Retina (tissue), 1 donor: ENCODE data around the gene SSRP1.
A peak's percentile ranks its signal among the peaks of the same experiment; 100 is the strongest.
"Not testable (repeated sequence)": the region's sequence is repeated elsewhere in the genome, so short reads cannot be mapped to it uniquely, and the experiment has no call there.

Experiments
- DNase-seq: peaks from one replicate; pipeline ENCODE4 v3.0.0-alpha.2; 2016

Gene SSRP1, protein sequence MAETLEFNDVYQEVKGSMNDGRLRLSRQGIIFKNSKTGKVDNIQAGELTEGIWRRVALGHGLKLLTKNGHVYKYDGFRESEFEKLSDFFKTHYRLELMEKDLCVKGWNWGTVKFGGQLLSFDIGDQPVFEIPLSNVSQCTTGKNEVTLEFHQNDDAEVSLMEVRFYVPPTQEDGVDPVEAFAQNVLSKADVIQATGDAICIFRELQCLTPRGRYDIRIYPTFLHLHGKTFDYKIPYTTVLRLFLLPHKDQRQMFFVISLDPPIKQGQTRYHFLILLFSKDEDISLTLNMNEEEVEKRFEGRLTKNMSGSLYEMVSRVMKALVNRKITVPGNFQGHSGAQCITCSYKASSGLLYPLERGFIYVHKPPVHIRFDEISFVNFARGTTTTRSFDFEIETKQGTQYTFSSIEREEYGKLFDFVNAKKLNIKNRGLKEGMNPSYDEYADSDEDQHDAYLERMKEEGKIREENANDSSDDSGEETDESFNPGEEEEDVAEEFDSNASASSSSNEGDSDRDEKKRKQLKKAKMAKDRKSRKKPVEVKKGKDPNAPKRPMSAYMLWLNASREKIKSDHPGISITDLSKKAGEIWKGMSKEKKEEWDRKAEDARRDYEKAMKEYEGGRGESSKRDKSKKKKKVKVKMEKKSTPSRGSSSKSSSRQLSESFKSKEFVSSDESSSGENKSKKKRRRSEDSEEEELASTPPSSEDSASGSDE

GRCh38 chr11:57335343-57336110, at the start of gene SSRP1:
SSRP1 (minus strand) TSS chr11:57335892; CDS start chr11:57335121, 771 bp downstream.
- peak; percentile 84 for DNase-seq

DNA sequence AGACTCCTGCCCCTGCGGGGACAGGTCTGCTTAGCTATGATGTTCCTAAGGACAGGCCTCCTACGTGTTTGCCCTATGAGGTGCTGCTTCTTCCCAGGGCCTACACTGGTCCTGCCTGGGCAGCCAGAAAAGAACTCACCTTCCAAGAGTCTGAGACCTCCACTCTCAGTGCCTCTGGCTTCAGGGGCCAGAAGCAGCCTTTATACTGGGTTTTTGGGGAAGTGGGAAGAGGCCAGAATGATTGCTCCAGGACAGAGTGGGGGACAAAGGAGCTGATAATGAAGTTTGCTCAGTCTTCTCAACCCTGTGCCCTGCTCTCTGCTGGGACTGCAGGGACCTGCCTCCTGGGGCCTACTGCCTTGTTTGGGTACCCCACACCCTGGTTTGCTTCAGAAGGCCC, 45.3 kb upstream of the SSRP1 start, which contains the start of gene PRG3:
Gene PRG3, minus strand, starts transcription at position 176 of the 400 bp plus-strand sequence. CDS start 442 bp downstream, outside the sequence.
- no peak for DNase-seq

DNA sequence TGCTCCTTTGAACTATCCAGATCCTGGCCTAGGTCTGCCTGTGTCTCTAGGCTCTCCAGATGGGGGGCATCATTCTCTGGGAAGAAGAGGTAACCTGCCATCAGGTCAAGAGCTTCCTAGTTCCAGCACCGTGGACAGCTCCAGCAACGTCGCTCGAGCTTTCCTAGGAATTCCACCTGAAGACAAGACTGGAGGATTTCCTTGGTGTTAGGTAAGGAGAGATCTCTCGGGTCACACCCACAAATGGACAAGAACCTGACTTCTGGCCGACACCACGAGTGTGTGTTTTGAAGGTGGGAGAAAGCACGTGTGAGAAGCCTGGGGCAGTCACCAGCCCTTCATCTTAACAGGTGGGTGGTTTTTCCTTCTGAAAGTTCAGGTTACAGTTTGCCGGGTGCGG, 44.0 kb upstream of the SSRP1 start:
- no peak for DNase-seq

DNA sequence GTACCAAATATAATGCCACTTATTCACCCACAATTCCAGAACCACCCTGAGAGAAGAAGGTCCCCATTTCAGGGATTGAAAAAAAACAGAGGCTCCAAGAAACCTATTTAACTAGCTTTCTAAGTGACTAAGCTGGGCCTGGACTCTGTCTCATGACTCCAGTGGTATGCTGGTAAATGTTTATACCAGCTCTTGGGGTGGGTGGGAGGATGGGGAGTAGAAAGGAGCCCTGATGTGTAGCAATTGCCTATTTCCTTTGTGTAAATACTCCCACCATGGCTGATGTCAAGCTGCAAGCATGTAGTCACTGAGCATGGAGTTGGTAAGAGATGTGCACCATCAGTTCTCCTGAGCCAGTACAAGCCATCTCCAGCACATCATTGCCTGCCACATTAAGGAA, 42.5 kb upstream of the SSRP1 start:
- no peak for DNase-seq

DNA sequence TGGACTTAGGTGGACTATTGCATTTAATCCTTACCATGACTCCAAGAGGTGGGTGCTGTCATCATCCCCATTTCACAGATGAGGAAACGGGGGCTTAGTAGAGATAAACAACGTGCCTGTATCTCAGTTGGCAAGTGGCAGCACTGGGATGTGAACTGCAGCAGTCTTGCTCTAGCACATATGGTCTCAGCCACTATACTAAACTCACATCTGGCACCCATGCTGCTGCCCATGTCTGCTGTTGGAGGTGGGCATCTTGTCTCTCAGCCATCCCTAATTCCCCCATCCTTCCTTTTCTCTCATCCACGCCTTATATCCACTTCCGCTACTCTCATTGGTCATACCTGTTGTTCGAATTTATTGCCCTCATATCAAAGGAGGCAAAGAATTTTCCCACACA, 41.4 kb upstream of the SSRP1 start:
- no peak for DNase-seq

- DNase-seq: no peak
Measured at GRCh38 chr11:57376095-57377090, 40.7 kb upstream of the SSRP1 start.

GRCh38 chr11:57375490-57375889, 39.8 kb upstream of the SSRP1 start:
- no peak for DNase-seq

- DNase-seq: no peak
Measured at GRCh38 chr11:57374966-57375365, 39.3 kb upstream of the SSRP1 start.

DNA sequence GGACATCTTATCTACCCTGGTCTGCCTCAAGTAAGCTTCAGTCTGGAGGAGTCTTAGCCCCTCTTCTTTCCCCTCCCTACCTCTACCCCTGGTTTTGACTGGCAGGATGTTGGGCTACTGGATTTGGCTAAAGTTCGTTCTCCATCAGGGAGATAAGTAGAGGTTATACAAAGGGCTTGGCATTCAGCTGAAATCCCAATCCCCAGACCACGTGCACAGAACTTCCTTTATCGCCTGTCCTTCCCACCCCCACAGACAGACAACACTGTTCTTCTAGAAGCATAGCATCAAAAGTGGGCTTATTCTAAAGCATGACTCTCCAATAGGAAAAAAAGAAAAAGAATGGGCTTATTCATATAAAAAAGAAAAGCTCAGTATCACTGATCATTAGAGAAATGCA, 37.5 kb upstream of the SSRP1 start:
- no peak for DNase-seq

DNA sequence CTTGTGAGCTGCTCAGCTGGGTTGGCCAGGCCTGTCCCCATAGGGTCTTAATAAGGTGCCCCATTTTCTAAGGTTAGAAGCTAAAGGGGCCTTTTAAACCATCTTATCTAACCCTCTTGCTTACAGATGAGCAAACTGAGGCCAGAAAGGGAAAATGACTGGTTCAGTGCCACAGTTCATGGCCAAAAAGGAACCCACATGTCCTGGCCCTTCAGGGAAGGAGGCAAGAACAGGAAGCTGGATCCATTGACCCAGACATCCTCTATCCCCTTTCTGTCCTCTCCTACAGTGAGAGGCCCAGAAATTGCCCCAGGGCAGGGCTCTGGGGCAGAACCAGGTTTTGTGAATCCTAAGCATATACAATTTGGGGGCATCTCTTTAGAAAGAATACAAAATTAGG, 35.2 kb upstream of the SSRP1 start:
- DNase-seq: no peak

DNA sequence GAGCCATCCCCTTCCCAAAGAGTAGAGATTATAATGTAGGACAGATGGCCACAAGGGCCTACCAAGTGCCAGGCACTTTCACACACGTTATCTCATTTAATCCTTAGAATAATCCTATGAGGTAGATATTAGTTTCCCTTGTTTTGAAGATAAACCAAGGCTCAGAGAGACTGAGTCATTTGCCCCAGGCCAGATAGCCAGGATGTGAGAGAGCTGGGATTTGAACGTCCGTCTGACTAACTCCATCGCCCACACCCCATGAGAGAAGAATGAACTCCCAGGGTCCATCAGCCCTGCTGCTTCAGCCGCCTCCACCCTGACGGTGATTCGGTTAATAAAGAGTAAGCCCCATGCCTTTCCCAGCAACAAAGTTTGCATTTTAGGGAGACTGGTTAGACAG, 34.6 kb upstream of the SSRP1 start:
- DNase-seq: no peak

DNA sequence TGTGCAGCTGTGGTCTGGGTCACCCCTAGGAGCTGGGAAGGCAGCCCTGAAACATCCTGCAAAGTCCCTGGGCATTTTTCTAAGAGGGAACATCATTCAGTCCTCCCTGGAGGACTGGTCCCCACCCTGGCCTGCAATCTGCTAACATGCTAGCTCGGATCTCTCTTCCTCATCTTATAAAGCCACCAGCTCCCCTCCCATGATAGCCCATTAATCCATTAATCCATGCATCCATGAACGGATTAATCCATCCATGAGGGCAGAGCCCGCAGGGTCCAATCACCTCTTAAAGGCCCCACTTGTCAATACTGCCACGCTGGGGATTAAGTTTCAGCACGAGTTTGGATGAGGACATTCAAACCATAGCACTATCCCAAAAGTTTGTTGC, 33.1 kb upstream of the SSRP1 start:
- DNase-seq: peak; percentile 59

DNA sequence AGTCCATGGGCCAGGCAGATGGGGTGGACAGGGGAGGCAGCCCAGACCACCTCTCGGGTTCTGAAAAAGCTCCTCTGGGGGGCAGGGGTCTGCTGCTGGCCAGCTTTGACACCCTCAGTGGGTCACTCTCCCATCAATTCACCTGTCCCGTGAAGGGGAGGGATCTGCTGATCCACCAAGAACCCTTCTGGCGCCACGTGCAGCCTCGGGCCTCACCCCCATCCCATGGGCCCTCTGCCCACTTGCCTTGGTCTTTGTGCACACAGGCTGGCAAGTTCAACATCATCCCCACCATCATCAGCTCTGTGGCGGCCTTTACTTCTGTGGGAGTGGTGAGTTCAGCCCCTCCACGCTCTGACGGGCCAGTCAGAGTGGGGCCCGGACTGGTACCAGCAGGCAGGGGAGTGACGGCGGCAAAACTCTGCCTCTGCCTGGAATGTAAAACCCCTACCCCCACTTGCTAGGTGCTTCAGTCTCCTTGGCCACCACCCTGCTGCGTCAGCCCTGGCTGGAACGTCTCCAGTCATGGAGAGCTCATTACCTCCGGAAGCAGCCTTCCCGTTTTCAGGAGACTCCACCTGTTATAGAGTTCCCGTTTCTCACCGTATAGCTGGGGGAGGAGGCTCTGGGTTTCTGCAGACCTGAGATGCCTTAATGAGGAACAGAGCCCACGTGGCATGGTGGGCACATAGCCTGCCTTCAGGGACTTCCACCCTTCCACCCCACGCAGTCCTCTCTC, 32.6 kb upstream of the SSRP1 start:
- DNase-seq: no peak

DNA sequence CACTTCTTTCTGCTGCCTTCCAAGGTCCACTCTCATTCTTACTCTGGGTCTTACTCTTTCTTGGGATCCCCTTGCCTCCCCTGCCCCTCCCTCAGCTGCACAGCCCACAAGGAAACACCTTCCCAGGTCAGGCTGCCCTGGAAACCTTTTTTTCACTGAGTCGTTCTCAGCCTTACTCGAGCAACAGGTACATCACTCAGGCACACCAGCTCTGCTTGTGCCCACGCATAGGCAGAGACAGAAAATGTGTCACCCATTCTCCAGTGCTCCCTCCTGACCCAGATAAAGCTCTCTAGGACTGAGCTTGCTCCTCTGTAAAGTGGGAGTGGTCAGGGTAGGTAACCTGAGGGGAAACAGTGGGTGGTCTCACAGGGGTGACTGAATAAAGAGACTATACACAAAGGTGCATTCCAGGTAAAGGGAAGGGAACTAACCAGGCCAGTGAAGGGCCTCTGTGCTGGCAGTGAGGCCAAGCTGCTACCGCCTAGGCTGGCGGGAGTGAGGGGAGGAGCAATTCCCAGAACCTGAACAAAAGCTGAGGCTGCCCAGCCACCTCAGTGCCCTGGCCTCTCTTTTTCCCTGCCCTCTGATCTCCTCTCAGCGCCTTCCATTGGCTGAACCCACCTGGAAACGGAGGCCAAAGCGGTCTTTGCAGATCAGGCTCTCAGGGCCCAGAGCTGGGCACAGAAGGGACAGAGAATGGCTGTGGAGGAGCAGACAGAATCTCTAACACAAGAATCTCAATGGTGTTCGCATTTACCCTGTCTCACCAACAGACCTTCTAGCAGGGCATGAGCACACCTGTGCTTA, 29.4 kb upstream of the SSRP1 start:
- DNase-seq: no peak

GRCh38 chr11:57363131-57364080, 27.7 kb upstream of the SSRP1 start:
- DNase-seq: no peak

DNA sequence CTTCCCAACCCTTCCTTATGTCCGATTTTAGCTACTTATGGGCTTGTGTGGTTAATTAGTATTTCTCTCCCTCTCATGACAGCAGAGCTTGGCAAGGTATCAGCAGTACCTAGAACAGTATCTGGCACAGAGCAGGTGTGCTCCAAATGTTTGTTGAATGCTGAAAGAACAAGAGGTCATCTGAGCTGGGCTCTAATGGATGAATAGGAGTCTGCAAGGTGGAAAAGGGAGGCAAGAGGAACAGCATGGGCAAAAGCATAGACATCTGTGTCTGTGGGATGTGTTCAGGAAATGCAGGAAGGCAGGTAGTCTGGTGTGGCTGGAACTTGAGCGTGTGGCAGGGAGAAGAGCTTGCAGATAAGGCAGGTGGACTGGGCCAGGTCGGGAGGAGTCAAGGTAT, 26.2 kb upstream of the SSRP1 start:
- no peak for DNase-seq

GRCh38 chr11:57361420-57361819, 25.7 kb upstream of the SSRP1 start:
- DNase-seq: not testable (repeated sequence)

DNA sequence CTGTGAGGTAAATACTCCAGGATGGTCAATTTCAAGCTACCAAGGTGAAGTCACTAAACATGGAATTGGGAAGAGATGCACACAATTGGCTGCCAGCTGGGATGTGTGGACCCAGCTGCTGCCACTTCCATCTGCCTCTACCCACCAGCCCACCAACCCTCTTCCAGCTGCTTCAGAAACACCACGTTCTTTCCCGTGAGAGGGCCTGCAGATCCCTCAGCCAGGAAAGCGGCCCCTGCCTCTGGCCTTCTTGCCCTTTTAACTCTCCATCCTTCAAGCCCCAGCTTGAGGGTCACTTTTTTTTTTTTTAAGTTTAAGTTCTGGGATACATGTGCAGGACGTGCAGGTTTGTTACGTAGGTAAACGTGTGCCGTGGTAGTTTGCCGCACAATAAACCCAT, 25.3 kb upstream of the SSRP1 start:
- no peak for DNase-seq
